Bronchial smooth muscle cell (primary cell): ENCODE results near the gene BUB3. TPM values are rescaled to one million over a fixed set of nuclear protein-coding genes. Genes with fewer than 3 reads are reported as not detected.

Source experiments
- total RNA-seq: library from RNA; depleted of rRNA; stranded (reverse); fragments of >200 nt; gene quantifications from 2 replicates; pipeline ENCODE4 v1.2.1, GENCODE V29; 2014

BUB3 gene
- total RNA-seq: 106 and 141 TPM in 2 replicates

GRCh38 chr10:123154092-123154710 lies at the start of gene BUB3:
Gene BUB3 (plus strand): TSS chr10:123154402. CDS start chr10:123154918, 516 bp downstream.

GRCh38 chr10:123135415-123136141 lies 18.6 kb upstream of the BUB3 start, which contains the start of gene HMX3:
Gene HMX3 (plus strand): TSS chr10:123135970. CDS start chr10:123136051, 81 bp downstream.

GRCh38 chr10:123147635-123148413 lies 6.4 kb upstream of the BUB3 start, which contains the start of gene HMX2:
Gene HMX2 (plus strand): TSS chr10:123148136. CDS start chr10:123148379, 243 bp downstream.

Other genes starting within 250 kb of the BUB3 start
- not detected in 2 replicates for gene FAM24A, start 243.8 kb upstream of the BUB3 start, total RNA-seq
- gene C10orf88, start 200.2 kb upstream of the BUB3 start, total RNA-seq: 11.2 and 11.5 TPM in 2 replicates
- gene PSTK, start 174.0 kb upstream of the BUB3 start, total RNA-seq: 6.1 and 7.3 TPM in 2 replicates
- 1.2 and 2.2 TPM in 2 replicates for gene IKZF5, start 145.6 kb upstream of the BUB3 start, total RNA-seq
- 4.4 and 7.1 TPM in 2 replicates for gene ACADSB, start 145.4 kb upstream of the BUB3 start, total RNA-seq
- 0.16 TPM in 1 of 2 replicates, not detected in the other for gene HMX3, start 18.4 kb upstream of the BUB3 start, total RNA-seq
- not detected in 2 replicates for gene HMX2, start 6.3 kb upstream of the BUB3 start, total RNA-seq